Measurements from ENCODE around the gene BMPER. TPM values are rescaled to one million over a fixed set of nuclear protein-coding genes. Genes with fewer than 3 reads are reported as not detected.
A peak's percentile ranks its signal among the peaks of the same experiment; 100 is the strongest.

Gene BMPER
- polyA plus RNA-seq, 4 donors, result 20.0 to 28.1 (median 21.8) TPM

DNA sequence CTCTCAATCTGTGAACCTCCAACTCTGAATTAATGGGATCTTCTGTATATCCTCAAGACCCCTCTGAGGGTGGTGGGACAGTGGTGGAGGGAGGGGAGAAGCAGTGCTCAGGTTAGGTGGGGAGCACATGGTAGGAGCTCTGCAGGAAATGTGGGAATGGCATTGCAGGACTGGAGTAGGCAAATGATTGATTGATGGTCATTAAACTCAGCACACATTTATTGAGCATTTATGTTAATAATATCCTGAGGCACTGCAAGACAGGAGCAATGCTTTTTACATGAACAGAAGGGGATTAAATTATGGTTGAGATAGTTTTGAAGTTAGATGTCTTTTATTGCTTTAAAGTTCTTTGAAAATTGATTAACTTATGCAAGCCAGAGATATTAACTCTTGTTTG is 14.1 kb downstream of the BMPER start:
- no peak for DNase-seq (ENCODE audit: low read depth in 4 of 4, low spot score in 2 of 4)

DNA sequence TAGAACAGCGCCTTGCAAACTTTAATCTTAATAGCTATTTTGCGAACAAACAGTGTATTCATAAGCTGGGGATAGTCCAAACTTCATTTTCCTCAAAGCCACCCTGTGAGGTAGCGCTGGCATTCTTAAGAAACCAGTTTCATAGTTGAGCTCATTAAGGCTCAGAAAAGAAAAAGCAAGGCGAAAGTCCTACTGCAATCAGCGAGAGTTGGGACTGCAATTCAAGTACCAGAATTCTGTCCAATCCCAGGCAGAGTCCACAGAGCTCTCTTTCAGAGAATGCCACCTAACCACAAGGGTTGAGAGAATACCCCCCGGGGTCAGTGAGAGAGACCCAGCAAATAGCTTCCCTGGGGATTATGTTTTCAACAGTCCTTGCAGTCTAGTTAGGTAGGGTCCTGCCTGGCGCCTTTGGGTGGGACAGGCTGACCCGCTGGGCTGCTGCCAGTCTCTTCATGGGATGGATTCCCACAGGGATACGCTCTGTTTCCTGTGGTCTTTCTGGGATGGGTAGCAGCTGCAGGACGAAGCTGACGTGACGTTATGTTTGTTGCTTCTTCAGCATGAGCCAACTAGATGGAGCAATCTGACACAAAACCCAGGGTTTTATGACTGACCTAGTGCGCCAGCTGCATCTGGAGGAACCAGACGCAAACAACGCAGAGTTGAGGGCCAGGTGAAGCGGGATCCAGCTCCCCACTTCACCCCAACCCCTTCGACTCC is 16.0 kb downstream of the BMPER start:
- DNase-seq (ENCODE audit: low read depth in 4 of 4, low spot score in 2 of 4), result no peak

DNA sequence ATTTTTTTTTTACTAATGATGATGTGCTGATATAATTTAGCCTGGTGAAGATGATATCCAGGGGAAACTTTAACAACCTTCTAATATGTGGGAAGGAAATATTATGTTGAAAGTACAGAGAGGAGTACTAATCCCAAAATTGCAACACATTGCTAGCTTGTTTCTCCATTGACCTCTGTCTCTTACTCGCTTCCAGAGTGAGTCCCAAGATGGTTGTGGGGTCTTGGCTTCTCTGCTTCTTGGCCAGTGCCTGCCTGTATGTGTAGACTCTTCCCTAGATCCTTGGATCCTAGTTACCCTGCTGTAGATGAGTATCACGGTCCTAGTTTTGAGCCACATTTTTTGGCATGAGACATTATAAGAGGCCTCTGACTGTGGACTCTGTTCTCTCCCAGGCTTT is 17.5 kb downstream of the BMPER start:
- DNase-seq (ENCODE audit: low read depth in 4 of 4, low spot score in 2 of 4), result no peak

DNA sequence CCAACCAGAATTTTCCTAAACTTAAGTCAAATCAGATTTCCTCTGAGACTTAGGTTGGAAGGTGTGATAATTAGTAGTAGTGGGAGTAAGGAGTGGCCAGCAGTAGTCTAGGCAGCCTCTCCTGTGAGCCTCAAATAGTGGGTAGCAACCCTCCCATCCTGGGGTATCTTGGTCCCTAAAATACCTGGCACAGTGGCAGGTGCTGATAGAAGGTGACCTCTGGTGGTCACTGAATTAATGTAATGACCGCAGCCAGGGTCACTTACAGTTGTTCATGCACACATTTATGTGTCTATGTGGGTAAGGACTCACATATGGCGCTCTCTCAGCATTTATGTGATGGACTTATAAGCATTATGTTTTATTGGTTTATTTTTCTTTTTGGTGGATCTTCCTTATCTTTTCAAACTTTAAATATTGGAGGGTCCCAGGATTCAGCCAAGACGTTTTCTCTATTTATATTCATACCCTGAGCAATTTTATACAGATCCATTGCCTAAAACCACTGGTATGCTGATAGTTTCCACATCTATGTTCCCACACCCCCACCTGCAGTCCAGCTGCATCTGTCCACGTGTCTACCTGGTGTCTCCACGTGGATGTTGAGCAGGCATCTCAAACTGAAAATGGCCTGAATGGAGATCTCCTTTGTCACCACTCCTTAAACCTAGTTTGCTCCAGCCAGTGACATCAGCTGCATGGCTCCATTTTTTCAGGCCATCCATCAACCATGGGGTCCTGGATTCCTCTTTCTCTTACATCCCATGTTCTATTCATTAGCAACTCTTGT is 18.3 kb downstream of the BMPER start:
- no peak for DNase-seq (ENCODE audit: low read depth in 4 of 4, low spot score in 2 of 4)

DNA sequence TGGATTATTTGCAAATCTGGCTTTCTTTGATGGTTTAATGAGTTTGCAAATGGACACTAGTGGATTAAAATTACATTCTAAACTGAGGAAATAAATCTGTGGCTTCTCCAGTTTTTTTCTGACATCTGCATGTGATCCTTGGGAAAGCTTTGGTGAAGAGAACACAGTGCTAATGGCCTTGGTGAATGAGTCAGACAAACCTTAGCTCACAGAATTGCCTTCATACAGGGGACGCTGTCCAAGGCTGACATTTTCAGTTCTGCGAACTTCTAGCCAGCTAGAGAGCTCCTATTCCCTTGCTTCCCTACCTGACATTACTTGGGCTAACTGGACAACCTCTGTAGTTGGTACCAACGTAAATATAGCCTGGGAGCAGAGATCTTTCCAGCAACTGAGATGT is 21.2 kb downstream of the BMPER start:
- no peak for DNase-seq (ENCODE audit: low read depth in 4 of 4, low spot score in 2 of 4)

DNA sequence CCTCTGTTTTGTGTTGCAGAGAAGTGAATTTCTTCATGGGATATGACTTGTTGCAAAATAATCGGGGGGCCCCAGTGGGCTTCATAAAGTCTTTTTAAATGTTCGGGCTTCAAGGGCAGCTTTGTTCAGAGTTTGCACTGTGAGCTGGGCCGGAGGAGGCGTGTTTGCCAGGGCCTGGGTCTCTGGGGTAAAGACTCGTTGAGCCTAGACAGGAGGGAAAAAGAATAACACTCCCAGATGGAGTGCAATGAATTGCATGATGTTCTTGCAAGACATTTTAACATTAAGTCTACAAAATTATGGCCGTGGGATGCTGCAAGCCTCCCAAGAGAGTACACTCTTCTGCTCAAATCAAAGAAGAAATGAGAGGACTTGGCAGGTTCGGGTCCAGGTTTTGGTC is 23.6 kb downstream of the BMPER start:
- DNase-seq (ENCODE audit: low read depth in 4 of 4, low spot score in 2 of 4), result no peak

DNA sequence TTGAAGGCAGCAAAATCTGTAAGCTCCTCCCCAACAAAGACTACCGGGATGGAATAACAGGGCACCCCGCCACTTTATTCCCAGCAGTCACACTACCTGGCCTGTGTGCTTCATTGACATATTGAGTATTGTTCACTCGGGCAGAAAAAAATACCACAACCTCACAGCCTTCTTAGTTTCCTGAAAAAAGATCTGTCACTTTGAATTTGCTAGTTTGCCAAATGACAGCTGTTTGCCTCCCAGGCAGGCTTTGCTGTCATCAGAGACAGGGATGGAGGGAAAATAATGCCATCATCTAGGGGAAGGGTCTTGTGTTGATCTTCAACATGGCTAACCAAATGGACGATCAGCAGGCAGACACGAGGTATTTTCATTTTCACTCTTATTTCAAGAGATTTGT is 26.9 kb downstream of the BMPER start:
- DNase-seq (ENCODE audit: low read depth in 4 of 4, low spot score in 2 of 4), result no peak

DNA sequence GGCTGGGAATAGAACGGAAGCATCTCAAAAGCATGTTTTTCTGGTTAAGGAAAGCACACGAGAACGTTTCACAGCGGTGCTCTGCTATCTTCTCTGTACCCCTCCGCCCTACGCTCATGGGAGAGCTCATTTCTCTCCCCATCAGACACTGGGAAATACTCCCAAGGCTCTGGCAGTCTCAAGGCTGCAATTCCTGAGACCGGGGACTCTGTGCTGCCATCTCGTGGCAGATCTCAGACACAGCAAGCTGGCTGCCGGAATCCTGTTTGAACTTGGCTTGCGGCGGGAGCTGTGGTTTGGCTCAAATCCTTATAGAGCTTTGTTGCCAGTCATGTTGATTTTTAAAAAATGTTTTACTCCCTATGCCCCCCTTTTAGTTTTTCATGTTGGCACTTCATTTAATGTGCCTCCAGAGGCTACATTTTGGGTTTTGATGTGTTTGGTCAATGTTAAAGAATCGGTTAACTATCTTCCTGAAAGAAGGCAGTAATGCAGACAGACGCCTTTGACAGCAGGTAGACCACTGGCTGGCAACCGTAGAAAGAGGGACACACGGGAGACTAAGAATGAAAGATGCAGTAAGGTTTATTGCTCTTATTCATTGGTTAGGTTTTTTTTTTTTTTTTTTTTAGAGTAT is 27.6 kb downstream of the BMPER start:
- DNase-seq (ENCODE audit: low read depth in 4 of 4, low spot score in 2 of 4), result peak; percentile 55 to 73 (median 68)

DNA sequence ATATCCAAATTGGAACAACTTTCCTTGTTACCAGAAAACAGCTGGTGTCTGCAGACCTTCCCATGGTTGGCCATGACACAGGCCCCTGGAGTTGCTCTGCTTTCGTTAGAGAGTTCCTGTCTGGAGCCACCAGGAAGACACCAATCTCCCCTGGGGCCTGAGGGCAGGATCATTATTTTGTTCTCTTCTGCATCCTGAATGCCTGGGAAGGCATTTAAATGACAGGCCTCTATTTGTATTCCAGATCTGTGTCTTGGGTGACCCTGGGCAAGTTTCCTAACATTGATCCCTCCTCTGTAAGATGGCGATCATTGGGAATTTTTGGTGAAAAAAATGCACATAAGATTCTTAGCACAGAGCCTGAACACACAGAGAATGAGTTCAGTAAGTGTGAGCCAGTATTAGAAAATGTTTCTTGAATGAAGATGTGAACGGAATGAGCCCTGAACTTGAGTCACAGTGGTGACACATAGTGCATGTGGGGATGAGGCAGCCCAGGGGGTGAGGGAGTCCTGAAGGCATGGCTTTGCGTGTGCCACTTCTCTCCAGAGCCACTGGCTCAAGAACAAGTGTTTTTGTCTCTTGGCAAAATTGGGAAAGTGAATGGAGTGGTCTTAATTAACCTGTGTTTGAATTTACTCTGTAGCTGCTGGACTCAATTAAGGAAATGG is 28.4 kb downstream of the BMPER start:
- DNase-seq (ENCODE audit: low read depth in 4 of 4, low spot score in 2 of 4), result no peak

DNA sequence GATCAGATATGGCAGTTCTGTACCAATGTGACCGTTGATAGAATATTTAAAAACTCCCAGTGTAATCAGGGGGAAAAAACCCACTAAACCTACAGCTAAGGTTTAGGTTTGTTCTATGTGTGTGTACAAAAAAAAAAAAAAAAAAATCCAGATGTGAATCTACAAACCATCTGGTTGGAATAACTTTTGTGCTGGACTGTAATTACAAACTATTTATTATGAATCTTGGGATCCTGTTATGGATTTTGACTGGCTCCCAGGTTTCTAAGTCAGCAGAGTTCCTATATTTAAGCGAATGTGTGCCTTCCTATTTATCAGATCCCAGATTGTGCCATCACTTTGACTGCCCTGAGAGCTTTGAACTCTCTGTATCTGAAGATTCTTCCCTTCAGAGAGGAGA is 29.1 kb downstream of the BMPER start:
- no peak for DNase-seq (ENCODE audit: low read depth in 4 of 4, low spot score in 2 of 4)

DNA sequence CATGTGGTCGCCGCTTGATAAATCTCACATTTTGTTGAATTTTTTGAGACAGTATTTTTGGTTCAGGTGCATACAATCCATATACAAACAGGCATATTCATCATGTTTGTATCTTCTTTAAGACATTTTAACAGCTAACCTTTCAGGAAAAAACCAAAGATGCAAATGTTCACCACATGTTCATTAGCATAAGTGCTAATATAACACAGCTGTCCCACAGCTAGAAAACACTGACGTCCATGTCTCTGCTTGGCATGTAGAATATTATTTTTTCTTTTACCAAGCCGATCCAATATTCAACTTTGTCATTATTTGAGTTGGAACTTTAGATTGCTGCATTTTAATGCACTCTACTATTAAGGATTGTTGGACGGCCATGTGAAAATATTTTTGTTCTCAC is 31.2 kb downstream of the BMPER start:
- no peak for DNase-seq (ENCODE audit: low read depth in 4 of 4, low spot score in 2 of 4)

DNA sequence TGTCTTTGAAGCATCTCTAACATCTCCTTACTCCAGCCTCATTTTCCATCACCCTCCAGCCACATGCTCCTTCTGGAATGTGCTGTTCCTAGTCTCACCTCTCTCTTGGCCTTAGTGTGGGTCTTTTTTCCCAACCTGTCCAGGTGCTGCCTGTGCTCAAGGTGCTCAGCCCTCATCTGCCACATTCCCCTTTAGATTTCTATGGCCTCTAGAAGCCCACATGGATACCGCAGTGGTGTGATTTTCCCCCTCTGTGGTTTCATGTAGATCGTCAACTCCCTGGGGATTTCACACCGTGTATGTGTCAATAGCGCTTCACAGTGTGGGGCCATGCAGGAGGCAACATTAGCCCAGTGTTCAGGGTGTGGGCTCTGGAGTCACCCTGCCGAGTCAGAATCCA is 32.5 kb downstream of the BMPER start:
- DNase-seq (ENCODE audit: low read depth in 4 of 4, low spot score in 2 of 4), result no peak

DNA sequence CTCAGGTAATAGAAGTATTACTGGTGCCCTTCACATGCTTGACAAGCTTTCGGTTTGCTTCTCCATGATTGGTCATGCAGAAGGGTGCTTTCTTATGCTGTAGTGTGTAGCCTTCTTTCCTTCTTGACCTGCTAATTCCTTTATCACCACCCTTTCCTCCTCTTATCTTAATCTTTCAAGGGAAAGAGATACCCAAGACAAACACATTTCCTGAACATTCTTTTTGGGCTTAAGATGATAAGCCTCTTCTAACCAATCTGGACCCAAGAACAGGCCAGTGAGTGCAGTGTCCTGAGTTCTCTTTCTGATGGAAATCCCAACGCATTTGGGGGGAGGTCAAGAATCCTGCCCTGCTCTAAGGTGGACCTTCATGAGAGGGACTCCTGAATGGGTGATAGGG is 33.8 kb downstream of the BMPER start:
- no peak for DNase-seq (ENCODE audit: low read depth in 4 of 4, low spot score in 2 of 4)

DNA sequence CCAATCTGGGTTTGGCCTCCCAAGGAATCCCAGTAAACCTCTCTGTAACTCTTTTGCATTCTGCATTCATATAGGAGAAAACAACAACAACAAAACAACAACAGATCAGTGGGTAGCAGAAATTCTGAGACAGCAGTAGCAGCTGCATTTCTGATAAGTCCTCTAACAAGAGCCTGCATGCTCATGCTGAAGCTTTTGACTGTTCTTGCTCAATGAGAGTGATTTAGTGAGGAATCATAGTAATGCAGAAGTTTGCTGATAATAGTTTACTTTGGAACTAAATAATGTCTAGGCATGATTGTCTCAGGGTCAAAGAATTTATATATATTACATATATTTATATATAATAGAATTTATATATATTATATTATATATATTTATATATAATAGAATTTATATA is 35.2 kb downstream of the BMPER start:
- DNase-seq (ENCODE audit: low read depth in 4 of 4, low spot score in 2 of 4), result no peak

DNA sequence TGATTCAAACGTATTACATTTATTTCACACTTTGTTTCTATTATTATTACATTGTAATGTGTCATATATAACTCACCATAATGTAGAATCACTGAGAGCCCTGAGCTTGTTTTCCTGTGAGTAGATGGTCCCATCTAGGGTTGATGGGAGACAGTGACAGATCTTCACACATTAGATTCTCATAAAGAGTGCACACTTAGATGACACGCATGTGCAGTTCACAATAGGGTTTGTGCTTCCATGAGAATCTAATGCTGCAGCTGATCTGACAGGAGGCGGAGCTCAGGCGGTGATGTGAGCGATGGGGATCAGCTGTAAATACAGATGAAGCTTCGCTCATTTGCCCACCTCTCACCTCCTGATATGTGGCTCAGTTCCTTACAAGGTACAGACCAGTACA is 36.1 kb downstream of the BMPER start:
- DNase-seq (ENCODE audit: low read depth in 4 of 4, low spot score in 2 of 4), result no peak

DNA sequence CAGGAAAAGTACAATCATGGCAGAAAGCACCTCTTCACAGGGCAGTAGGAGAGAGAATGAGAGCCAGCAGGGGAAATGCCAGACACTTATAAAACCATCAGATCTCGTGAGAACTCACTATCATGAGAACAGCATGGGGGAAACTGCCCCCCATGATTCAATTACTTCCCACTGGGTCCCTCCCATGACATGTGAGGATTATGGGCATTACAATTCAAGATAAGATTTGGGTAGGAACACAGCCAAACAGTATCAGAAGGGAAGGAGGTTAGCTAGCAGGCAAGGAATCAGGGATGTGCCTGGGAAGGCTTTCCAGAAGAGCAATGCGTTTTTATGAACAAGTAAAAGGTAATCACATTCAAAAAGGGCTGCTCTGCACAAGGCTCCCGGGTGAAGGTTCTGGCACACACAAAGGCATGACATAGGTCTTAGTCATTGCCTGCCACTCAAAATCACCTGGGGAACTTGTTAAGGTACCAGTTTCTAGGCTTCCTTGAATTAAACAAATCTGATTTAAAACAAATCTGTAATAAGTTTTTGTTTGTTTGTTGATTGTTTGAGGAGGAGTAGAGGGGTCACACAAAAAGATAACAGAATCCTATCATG is 40.9 kb downstream of the BMPER start:
- no peak for DNase-seq (ENCODE audit: low read depth in 4 of 4, low spot score in 2 of 4)

DNA sequence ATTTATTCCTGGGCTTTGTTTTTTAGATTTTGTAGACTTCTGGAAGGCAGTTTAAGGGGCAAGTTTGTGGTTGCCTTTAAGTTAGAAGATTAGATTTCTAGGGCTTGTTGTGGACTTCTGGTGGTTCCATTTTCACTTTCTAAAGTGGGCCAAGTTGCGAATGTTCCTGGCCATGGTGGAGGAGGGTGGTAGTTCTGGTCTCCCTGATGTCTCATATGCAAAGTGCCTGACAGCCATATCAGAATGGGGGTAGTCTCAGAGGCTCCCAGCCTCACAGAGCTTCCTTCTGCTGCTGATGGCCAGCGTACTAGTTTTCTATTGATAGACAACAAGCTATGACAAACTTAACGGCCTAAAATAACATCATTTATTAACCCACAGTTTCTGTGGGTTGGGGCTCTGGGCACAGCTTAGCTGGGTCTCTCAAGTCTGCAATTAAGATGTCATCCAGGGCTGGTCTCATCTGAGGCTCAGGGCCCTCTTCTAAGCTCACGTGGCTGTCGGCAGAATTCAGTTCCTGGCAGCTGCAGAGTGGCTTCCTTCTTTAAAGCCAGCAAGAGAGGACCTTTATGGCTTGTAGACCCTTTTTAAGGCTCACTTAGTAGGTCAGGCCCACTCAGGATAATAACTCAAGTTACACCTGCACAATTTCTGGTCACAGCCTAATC is 44.8 kb downstream of the BMPER start:
- no peak for DNase-seq (ENCODE audit: low read depth in 4 of 4, low spot score in 2 of 4)

DNA sequence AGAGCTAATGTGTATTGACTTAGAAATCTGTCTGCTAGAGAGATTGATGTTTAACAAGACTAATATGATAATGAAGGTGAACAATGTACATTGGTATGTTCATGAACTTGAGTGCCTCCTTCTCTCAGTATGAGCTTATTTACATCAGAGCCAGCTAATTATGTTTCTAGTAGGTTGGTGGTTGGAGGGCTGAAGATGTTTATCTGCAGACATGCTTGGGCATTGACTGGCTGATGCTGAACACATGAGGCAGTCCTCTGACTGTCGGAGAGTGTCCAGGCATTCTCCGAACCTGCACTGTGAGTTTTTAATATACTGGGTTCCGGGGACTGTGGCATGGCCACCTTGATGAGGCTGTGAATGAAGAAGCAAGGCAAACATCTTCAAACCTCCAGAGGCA is 47.5 kb downstream of the BMPER start:
- no peak for DNase-seq (ENCODE audit: low read depth in 4 of 4, low spot score in 2 of 4)

DNA sequence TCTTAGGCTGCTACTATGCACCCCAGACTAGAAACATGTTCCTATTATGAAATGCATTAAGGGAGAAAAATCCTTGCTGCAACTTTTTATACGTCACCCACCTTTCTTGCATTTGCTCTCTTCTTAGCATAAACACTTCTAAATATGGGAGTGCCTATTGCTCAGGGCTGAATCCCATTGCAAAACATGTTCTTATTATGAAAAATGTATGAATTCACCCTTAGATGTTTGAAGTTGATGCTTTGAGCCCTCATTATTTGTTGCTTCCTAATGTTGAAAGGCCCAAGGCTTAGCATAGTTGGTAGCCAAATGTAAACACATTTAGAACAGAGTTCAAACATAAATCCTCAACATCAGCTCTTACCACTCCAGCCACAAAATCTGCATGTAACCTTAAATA is 52.8 kb downstream of the BMPER start:
- no peak for DNase-seq (ENCODE audit: low read depth in 4 of 4, low spot score in 2 of 4)

DNA sequence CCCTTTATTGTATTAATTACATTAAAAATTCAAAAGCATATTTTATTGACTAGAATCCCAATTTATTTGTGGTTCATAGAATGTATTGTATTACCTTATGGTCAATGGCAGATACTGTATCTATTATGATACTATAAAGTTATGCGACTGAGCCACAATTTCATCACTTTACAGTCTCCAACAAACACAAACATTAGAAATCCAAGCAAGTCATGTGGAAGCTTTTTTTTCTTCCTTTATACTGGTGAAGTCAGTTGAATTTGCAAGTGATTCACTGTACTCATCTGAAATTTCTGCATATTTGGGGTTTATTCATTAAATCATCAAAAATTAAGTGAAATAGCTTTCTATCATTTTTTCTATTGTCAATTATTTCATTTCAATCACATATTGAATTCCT is 54.3 kb downstream of the BMPER start:
- DNase-seq (ENCODE audit: low read depth in 4 of 4, low spot score in 2 of 4), result no peak
